Small intestine (tissue), 7 donors: Measurements from ENCODE around the gene NAALADL2. TPM values are rescaled to one million over a fixed set of nuclear protein-coding genes. Genes with fewer than 3 reads are reported as not detected.

ENCODE experiments used
- DNase-seq, 2 donors: peaks; one replicate each; pipeline versions ENCODE4 v3.0.0 to v3.0.0-alpha.2; 2013
- FAIRE-seq: peaks from 2 replicates; lab custom pipeline; 2012; peaks lifted over from hg19 to GRCh38; lab: Jason Lieb, UNC
- H3K27ac ChIP-seq, 3 donors: one replicate each; pipeline ENCODE4 v1.5.1; 2013; ENCODE audit warnings: low read length in 2 of 3, mild to moderate bottlenecking in 2 of 3, control low read depth in 1 of 3, inconsistent platforms in 1 of 3, low read depth in 1 of 3, moderate library complexity in 1 of 3
- H3K27me3 ChIP-seq, 3 donors: one replicate each; pipeline ENCODE4 v1.6.1; 2013; ENCODE audit warnings: low read length in 3 of 3, inconsistent platforms in 1 of 3; ENCODE audit not compliant: control insufficient read depth in 3 of 3, insufficient read depth in 3 of 3
- H3K36me3 ChIP-seq, 3 donors: one replicate each; pipeline ENCODE4 v1.6.1; 2013; ENCODE audit warnings: low read length in 3 of 3, inconsistent platforms in 1 of 3, low read depth in 1 of 3, mild to moderate bottlenecking in 1 of 3, moderate library complexity in 1 of 3; ENCODE audit not compliant: control insufficient read depth in 3 of 3, insufficient read depth in 2 of 3
- H3K4me1 ChIP-seq, 3 donors: one replicate each; pipeline ENCODE4 v1.6.1; 2013; ENCODE audit warnings: low read length in 2 of 3, inconsistent platforms in 1 of 3, low read depth in 1 of 3, mild to moderate bottlenecking in 1 of 3, moderate library complexity in 1 of 3; ENCODE audit not compliant: control insufficient read depth in 3 of 3, insufficient read depth in 2 of 3
- H3K4me3 ChIP-seq, 3 donors: one replicate each; pipeline ENCODE4 v1.5.1; 2013; ENCODE audit warnings: low read length in 3 of 3, control low read depth in 1 of 3, inconsistent platforms in 1 of 3, low read depth in 1 of 3, mild to moderate bottlenecking in 1 of 3, moderate library complexity in 1 of 3
- H3K9me3 ChIP-seq, 2 donors: one replicate each; pipeline ENCODE4 v1.6.1; 2013; ENCODE audit warnings: low read depth in 1 of 2, low read length in 1 of 2; ENCODE audit not compliant: control insufficient read depth in 2 of 2, insufficient read depth in 1 of 2
- WGBS, 3 donors: extraction: QIAGEN DNeasy Blood & Tissue Kit; methylation state at CpG; one replicate each; pipeline ENCODE4 v1.1.7; 2013; 5-methylcytosine and 5-hydroxymethylcytosine counted together
- polyA plus RNA-seq, 4 donors: library from polyadenylated mRNA; stranded (reverse) in 3 of 4; unstranded in 1 of 4; fragments of 200-250 nt in 3 of 4; fragments of 120-200 nt in 1 of 4; gene quantifications; one replicate each; pipeline versions ENCODE4 v1.2.1 to v1.2.3, GENCODE V29; 2013
- donor health status: healthy with polysubstance abuse.
- donor health status: control.
- donor health status: control.
- donor health status: Bipolar disorder and iron deficiency.
- donor health status: healthy.

NAALADL2 gene
- polyA plus RNA-seq, 4 donors, result 0.22 to 7.8 (median 0.70) TPM

- H3K9me3 ChIP-seq, result no peaks in the 10 kb centered on the region
- H3K4me3 ChIP-seq, result no peak overlapping the region
- no peak for DNase-seq
- H3K4me1 ChIP-seq, result no peaks in the 10 kb centered on the region
- H3K27me3 ChIP-seq, result no peaks in the 10 kb centered on the region
- no peaks in the 10 kb centered on the region for H3K36me3 ChIP-seq
- WGBS, 3 donors, result 78 to 88% (median 84%) methylated on average over 3 of the region's 3 CpGs
- H3K27ac ChIP-seq, result no peak overlapping the region
- no peak for FAIRE-seq
These were observed 787.7 kb downstream of the NAALADL2 start for GRCh38 chr3:175646865-175647264.

- no peak overlapping the region for H3K4me3 ChIP-seq
- no peaks in the 10 kb centered on the region for H3K4me1 ChIP-seq
- FAIRE-seq (no peak), DNase-seq (no peak)
- no peaks in the 10 kb centered on the region for H3K27me3 ChIP-seq
- H3K9me3 ChIP-seq, result no peaks in the 10 kb centered on the region
- H3K27ac ChIP-seq, result no peak overlapping the region
- H3K36me3 ChIP-seq, result no peaks in the 10 kb centered on the region
These were observed 789.8 kb downstream of the NAALADL2 start for GRCh38 chr3:175648899-175649298.

GRCh38 chr3:175651716-175652115 lies 792.6 kb downstream of the NAALADL2 start:
- Histone ChIP-seq H3K4me1 (no peaks in the 10 kb centered on the region), H3K36me3 (no peaks in the 10 kb centered on the region), H3K9me3 (no peaks in the 10 kb centered on the region), H3K27me3 (no peaks in the 10 kb centered on the region), H3K4me3 (no peak overlapping the region), H3K27ac (no peak overlapping the region)
- no peak for FAIRE-seq
- no peak for DNase-seq
- WGBS, 3 donors, result 68 to 86% (median 80%) methylated on average over 5 of the region's 5 CpGs

GRCh38 chr3:175655351-175655750 lies 796.2 kb downstream of the NAALADL2 start:
- Histone ChIP-seq H3K27me3 (no peaks in the 10 kb centered on the region), H3K36me3 (no peaks in the 10 kb centered on the region), H3K4me1 (no peaks in the 10 kb centered on the region), H3K27ac (no peak overlapping the region), H3K9me3 (no peaks in the 10 kb centered on the region), H3K4me3 (no peak overlapping the region)
- DNase-seq, result no peak
- WGBS, 3 donors, result 67 to 87% (median 77%) methylated on average over 3 of the region's 3 CpGs
- FAIRE-seq, result no peak

GRCh38 chr3:175656461-175656860 lies 797.3 kb downstream of the NAALADL2 start:
- H3K36me3 ChIP-seq, result no peaks in the 10 kb centered on the region
- FAIRE-seq (no peak), DNase-seq (no peak)
- no peaks in the 10 kb centered on the region for H3K4me1 ChIP-seq
- H3K27me3 ChIP-seq, result no peaks in the 10 kb centered on the region
- H3K4me3 ChIP-seq, result no peak overlapping the region
- H3K27ac ChIP-seq, result no peak overlapping the region
- no peaks in the 10 kb centered on the region for H3K9me3 ChIP-seq
- WGBS, 3 donors, result 75 to 97% (median 95%) methylated on average over 1 of the region's 1 CpG

- H3K9me3 ChIP-seq, result no peaks in the 10 kb centered on the region
- DNase-seq (no peak), FAIRE-seq (no peak)
- no peak overlapping the region for H3K4me3 ChIP-seq
- no peak overlapping the region for H3K27ac ChIP-seq
- 87 to 92% (median 91%) methylated on average over 2 of the region's 2 CpGs for WGBS, 3 donors
- H3K27me3 ChIP-seq, result no peaks in the 10 kb centered on the region
- H3K4me1 ChIP-seq, result no peaks in the 10 kb centered on the region
- no peaks in the 10 kb centered on the region for H3K36me3 ChIP-seq
These were observed 800.7 kb downstream of the NAALADL2 start for GRCh38 chr3:175659670-175660350.

- no peaks in the 10 kb centered on the region for H3K27me3 ChIP-seq
- no peak overlapping the region for H3K4me3 ChIP-seq
- no peaks in the 10 kb centered on the region for H3K4me1 ChIP-seq
- no peak for DNase-seq
- no peaks in the 10 kb centered on the region for H3K9me3 ChIP-seq
- H3K36me3 ChIP-seq, result no peaks in the 10 kb centered on the region
- no peak for FAIRE-seq
- H3K27ac ChIP-seq, result no peak overlapping the region
These were observed 803.7 kb downstream of the NAALADL2 start for GRCh38 chr3:175662815-175663214.

GRCh38 chr3:175664911-175665310 lies 805.8 kb downstream of the NAALADL2 start:
- 53 to 74% (median 71%) methylated on average over 1 of the region's 1 CpG for WGBS, 3 donors
- H3K27me3 ChIP-seq, result no peaks in the 10 kb centered on the region
- no peak for FAIRE-seq

GRCh38 chr3:175668300-175668699 lies 809.2 kb downstream of the NAALADL2 start:
- FAIRE-seq, result no peak
- H3K9me3 ChIP-seq, result no peaks in the 10 kb centered on the region
- H3K27ac ChIP-seq, result no peak overlapping the region
- H3K4me1 ChIP-seq, result no peaks in the 10 kb centered on the region
- no peaks in the 10 kb centered on the region for H3K27me3 ChIP-seq
- no peak for DNase-seq
- no peaks in the 10 kb centered on the region for H3K36me3 ChIP-seq
- WGBS, 3 donors, result 78 to 84% (median 79%) methylated on average over 1 of the region's 1 CpG
- H3K4me3 ChIP-seq, result no peak overlapping the region

More at GRCh38 chr3:175664911-175665310, 805.8 kb downstream of the NAALADL2 start:
- Histone ChIP-seq H3K4me1 (no peaks in the 10 kb centered on the region), H3K36me3 (no peaks in the 10 kb centered on the region), H3K9me3 (no peaks in the 10 kb centered on the region), H3K27ac (no peak overlapping the region), H3K4me3 (no peak overlapping the region)
- no peak for DNase-seq
